ENCODE data around the gene ARMC7. TPM values are rescaled to one million over a fixed set of nuclear protein-coding genes. Genes with fewer than 3 reads are reported as not detected.
"Not testable (repeated sequence)": the region's sequence is repeated elsewhere in the genome, so short reads cannot be mapped to it uniquely, and the experiment has no call there.

The ARMC7 gene
- total RNA-seq, 1 donor from 2014 or later = 12.0 TPM

DNA sequence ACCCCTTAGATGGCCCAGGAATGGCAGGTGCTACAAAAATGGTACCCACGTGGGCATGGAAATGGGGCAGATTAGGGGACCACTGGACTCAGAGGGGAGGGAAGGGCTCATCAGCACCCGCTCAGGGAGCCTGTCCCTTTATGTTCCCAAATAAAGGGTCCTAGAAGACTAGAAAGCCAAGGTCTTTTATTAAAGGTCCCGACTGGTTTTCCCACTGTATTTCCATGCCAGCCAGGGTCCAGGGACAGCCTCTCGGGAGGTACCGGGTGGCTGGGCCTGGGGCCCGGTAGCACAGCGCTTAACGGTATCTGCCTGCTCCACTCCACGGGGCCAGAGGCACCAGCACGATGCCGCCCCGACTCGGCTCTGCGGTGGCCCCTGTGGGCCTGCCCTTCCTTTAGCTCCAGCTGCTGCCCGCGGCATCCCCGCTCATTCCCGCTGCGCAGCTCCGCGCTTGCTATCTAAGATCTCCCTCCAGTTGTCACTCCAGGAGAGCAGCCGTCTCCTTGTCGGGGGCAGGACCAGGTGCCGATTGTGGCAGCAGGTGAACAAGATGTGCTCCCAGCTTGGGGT is 20.4 kb downstream of the ARMC7 start:
- Mint-ChIP-seq H3K4me3 (peak overlapping the region; percentile 89), H3K27ac (peak overlapping the region; percentile 94), H3K9me3 (no peaks in the 10 kb centered on the region), H3K36me3 (peaks cover 9% of the 10 kb centered on the region), H3K27me3 (ENCODE audit: low read depth) (no peaks in the 10 kb centered on the region), H3K4me1 (peaks cover 11% of the 10 kb centered on the region)
- TF ChIP-seq, protein P1, sequence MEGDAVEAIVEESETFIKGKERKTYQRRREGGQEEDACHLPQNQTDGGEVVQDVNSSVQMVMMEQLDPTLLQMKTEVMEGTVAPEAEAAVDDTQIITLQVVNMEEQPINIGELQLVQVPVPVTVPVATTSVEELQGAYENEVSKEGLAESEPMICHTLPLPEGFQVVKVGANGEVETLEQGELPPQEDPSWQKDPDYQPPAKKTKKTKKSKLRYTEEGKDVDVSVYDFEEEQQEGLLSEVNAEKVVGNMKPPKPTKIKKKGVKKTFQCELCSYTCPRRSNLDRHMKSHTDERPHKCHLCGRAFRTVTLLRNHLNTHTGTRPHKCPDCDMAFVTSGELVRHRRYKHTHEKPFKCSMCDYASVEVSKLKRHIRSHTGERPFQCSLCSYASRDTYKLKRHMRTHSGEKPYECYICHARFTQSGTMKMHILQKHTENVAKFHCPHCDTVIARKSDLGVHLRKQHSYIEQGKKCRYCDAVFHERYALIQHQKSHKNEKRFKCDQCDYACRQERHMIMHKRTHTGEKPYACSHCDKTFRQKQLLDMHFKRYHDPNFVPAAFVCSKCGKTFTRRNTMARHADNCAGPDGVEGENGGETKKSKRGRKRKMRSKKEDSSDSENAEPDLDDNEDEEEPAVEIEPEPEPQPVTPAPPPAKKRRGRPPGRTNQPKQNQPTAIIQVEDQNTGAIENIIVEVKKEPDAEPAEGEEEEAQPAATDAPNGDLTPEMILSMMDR (IDR thresholded peaks at IDR 0.05; ENCODE audit: unreplicated experiment) = no peak
- no peak for DNase-seq (ENCODE audit: low spot score in 2 of 2, unreplicated experiment in 2 of 2)

DNA sequence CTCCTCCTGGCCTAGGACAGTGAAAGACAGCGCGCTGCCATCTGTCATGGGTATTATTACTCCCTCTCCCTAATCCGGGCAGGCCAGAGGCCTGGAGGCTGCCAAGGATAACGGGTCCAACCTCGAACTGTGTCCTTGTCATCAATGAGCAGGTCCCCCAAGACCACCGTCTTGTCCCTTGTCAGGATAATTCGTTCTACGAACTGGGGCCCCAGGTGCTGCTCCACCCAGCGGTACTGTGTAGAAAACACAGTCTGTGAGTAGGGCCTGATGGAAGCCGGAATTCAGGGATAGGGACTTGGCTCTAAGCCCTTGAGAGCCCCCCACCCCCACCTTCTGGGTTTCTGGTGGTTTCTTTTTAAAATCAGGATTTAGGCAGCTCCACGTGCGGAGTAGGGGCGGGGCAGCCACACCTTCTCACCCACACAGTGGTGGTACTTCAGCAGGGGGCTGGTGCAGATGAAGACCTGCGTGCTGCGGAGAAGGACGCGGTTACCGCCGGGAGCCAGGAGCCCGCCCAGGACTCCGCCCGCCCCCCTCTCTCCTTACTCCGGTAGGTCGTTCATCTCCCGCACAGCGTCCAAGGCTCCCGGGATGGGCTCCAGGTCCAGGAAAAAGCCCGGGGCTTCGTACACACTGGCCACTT is 21.0 kb downstream of the ARMC7 start:
- Mint-ChIP-seq H3K4me3 (peak overlapping the region; percentile 89), H3K4me1 (peaks cover 11% of the 10 kb centered on the region), H3K9me3 (no peaks in the 10 kb centered on the region), H3K27ac (peak overlapping the region; percentile 94), H3K27me3 (ENCODE audit: low read depth) (no peaks in the 10 kb centered on the region), H3K36me3 (peaks cover 11% of the 10 kb centered on the region)
- peak; percentile 44 to 76 for DNase-seq (ENCODE audit: low spot score in 2 of 2, unreplicated experiment in 2 of 2)
- TF ChIP-seq, protein P1 (IDR thresholded peaks at IDR 0.05; ENCODE audit: unreplicated experiment) = no peak

DNA sequence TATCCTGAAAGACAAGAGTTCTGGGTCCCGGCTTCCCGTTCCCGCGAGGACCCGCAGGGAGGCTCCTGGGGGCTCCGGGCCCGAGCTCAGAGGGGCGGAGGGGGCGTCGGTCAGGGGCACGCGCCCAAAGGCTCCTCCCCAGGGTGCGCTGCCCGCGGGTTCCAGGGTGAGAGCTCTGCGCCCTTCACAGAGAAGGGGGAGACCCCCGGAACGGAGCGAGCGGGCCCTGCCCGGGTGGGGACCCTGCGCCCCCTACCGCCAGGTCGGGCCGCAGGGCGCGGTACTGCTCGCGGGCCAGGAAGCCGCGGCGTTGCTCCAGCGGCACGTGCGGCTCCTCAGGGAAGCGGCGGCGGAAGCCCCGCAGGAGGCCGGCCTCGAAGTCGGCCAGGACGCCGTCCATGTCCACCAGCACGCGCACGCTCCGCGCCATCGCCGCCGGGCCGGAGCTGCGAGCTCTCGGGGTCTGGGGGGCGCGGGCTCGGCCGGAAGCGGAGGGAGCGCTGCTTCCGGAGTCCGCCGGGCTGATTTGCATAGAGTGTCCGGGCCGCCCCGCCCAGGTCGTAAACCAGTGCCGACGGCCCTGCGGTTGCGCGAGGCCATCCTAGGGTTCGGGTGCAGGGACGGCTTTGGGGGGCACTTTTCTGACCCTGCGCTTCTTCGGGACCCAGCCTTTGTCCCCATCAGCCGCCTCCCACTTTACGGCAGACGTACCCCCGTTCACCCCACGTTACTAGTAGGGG is 21.7 kb downstream of the ARMC7 start, which contains the start of gene NT5C:
TSS of gene NT5C (minus strand) at position 465 of the 740 bp plus-strand sequence. CDS start at position 430, 35 bp downstream.
- TF ChIP-seq, protein P1 (IDR thresholded peaks at IDR 0.05; ENCODE audit: unreplicated experiment) = peak; percentile 69
- Mint-ChIP-seq H3K4me3 (peak within 1 kb of the TSS; percentile 89), H3K36me3 (peaks cover 12% of the 10 kb centered on the region), H3K9me3 (no peaks in the 10 kb centered on the region), H3K27me3 (ENCODE audit: low read depth) (no peaks in the 10 kb centered on the region), H3K27ac (peak within 1 kb of the TSS; percentile 94), H3K4me1 (peaks cover 11% of the 10 kb centered on the region)
- DNase-seq (ENCODE audit: low spot score in 2 of 2, unreplicated experiment in 2 of 2) = peak; percentile 61 to 78

DNA sequence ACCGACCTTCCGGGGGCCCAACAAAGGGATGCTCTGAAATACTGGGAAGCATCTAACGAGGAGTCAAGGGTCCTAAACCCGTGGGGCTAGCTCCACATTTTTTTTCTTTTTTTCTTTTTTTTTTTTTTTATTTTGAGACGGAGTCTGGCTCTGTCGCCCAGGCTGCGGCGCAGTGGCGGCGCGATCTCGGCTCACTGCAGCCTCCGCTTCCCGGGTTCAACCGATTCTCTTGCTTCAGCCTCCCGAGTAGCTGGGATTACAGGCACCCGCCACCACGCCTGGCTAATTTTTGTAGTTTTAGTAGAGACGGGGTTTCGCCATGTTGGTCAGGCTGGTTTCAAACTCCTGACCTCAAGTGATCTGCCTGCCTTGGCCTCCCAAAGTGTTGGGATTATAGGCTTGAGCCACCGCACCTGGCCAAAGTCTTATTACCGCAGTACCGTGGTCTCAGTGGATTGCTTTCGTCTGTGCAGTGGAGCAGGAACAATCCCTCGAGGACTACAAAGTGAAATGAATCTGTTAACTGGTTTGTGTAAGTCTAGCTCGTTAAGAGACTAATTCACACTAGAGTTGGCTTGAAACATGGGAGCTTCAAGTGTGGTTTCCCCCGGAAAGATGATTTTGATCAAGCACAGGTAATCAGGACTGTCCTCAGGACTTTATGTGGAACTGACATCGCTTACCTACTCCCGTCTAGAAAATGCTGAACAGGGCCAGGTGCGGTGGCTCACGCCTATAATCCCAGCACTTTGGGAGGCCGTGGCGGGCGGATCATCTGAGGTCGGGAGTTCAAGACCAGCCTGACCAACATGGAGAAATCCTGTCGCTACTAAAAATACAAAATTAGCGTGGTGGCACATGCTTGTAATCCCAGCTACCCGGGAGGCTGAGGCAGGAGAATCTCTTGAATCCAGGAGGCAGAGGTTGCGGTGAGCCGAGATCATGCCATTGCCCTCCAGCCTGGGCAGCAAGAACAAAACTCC is 22.5 kb downstream of the ARMC7 start:
- Mint-ChIP-seq H3K36me3 (peaks cover 16% of the 10 kb centered on the region), H3K4me3 (peak overlapping the region; percentile 89), H3K27ac (peak overlapping the region; percentile 88), H3K4me1 (peaks cover 11% of the 10 kb centered on the region)
- DNase-seq (ENCODE audit: low spot score in 2 of 2, unreplicated experiment in 2 of 2); H3K9me3 Mint-ChIP-seq; H3K27me3 Mint-ChIP-seq (ENCODE audit: low read depth): not testable (repeated sequence)

- no peak for DNase-seq (ENCODE audit: low spot score in 2 of 2, unreplicated experiment in 2 of 2)
- Mint-ChIP-seq H3K27me3 (ENCODE audit: low read depth) (no peaks in the 10 kb centered on the region), H3K4me1 (peaks cover 11% of the 10 kb centered on the region), H3K36me3 (peaks cover 16% of the 10 kb centered on the region), H3K9me3 (no peaks in the 10 kb centered on the region), H3K27ac (peak overlapping the region; percentile 79), H3K4me3 (peak overlapping the region; percentile 42)
- TF ChIP-seq, protein P1 (IDR thresholded peaks at IDR 0.05; ENCODE audit: unreplicated experiment) = no peak
Observed at GRCh38 chr17:75133001-75133400, 23.2 kb downstream of the ARMC7 start.

DNA sequence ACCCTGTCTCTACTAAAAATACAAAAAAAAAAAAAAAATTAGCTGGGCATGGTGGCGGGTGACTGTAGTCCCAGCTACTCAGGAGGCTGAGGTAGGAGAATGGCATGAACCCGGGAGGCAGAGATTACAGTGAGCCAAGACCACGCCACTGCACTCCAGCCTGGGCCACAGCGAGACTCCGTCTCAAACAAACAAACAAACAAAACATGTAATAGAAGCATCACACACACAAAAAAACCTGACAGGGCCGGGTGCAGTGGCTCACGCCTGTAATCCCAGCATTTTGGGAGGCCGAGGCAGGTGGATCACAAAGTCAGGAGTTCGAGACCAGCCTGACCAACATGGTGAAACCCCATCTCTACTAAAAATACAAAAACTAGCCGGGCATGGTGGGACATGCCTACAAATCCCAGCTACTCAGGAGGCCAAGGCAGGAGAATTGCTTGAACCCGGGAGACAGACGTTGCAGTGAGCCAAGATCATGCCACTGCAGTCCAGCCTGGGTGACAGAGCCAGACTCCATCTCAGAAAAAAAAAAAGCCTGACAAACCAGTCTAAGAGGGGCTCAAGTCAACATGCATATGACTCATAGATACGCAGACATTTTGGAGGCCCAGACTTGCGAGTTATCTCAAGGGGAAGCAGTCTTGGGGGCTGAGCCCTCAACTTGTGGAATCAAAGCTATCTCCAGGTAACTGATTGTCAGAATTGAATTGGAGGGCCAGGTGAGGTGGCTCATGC is 24.0 kb downstream of the ARMC7 start:
- peaks cover 11% of the 10 kb centered on the region for H3K4me1 Mint-ChIP-seq
- not testable (repeated sequence) for H3K9me3 Mint-ChIP-seq; DNase-seq (ENCODE audit: low spot score in 2 of 2, unreplicated experiment in 2 of 2); H3K27me3 Mint-ChIP-seq (ENCODE audit: low read depth); H3K4me3 Mint-ChIP-seq
- H3K36me3 Mint-ChIP-seq = peaks cover 16% of the 10 kb centered on the region
- H3K27ac Mint-ChIP-seq = peak overlapping the region; percentile 85

Data from mesothelial cell of epicardium (in vitro differentiated cells).